ENCODE data around the gene DIO1. TPM values are rescaled to one million over a fixed set of nuclear protein-coding genes. Genes with fewer than 3 reads are reported as not detected.

The DIO1 gene
- total and polyA plus RNA-seq, 8 donors: not detected

DNA sequence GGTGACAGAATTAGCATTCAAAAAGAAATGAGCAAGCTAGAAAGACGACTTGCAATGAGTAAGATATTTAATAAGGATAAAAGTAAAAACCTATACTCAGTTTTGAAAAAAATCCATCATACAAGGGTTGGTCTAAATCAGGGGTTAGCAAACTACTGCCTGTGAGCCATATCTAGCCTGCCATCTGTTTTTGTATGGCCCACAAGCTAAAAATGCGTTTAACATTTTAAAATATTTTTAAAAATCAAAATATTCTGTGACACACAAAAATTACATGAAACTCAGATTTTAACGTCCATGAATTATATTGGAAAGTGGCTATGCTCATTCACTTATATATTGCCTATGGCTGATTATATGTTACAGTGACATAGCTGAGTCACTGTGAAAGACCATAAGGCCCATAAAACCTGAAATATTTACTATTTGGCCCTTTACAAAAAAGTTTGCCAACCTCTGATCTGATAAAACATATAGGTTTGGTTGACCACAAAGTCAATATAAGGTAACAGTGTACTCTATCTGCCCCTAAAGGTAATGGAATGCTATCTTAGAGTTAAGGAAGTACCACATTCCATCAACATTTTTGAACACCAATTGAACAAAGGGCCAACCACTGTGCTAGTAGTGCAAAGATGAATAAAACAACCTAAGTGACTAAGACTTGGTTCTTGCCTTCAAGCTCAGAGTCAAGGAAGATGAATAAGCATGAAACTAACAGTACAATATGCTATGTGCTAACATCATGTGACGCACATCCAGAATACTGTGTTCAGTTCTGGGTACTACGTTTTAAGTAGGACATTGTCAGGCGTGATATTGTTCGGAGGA lies 48.4 kb downstream of the DIO1 start:
- no peak overlapping the region for H3K27ac ChIP-seq
- no peak for TF ChIP-seq EP300 (IDR thresholded peaks at IDR 0.05)
- H3K27me3 ChIP-seq: no peaks in the 10 kb centered on the region
- H3K36me3 ChIP-seq: peaks cover 0 to 9% (median 0%) of the 10 kb centered on the region in 4 donors
- DNase-seq: peak in 1 of 2 donors; percentile 9
- peaks cover 14 to 77% (median 40%) of the 10 kb centered on the region in 4 donors for H3K4me1 ChIP-seq
- H3K4me3 ChIP-seq: no peak overlapping the region
- no peaks in the 10 kb centered on the region for H3K9me3 ChIP-seq
- WGBS, 5 donors: 56 to 70% (median 59%) methylated on average over 7 of the region's 7 CpGs
- intact Hi-C loops (cut with DNase I; ENCODE audit: low total_unique reads): no loop called here

DNA sequence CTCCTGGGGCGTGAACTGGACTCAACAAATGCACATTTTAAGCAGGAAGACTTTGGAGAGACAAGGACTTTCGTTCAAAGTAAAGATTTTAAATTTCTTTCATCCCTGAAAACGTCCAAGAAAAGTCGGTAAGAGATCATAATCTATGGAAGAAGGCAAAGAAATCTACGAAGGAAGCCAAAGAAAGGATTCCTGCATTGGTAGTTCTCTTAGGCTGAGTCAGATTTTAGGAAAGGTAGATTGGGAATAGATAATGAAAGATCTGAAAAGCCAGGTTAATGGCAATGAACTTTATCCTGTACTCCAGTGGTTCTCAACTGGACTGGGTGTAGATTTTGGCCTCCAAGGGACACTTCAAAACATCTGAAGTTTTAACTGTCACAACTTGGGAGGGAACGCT lies 49.1 kb downstream of the DIO1 start:
- H3K4me1 ChIP-seq: peaks cover 19 to 77% (median 47%) of the 10 kb centered on the region in 4 donors
- TF ChIP-seq, protein P1, sequence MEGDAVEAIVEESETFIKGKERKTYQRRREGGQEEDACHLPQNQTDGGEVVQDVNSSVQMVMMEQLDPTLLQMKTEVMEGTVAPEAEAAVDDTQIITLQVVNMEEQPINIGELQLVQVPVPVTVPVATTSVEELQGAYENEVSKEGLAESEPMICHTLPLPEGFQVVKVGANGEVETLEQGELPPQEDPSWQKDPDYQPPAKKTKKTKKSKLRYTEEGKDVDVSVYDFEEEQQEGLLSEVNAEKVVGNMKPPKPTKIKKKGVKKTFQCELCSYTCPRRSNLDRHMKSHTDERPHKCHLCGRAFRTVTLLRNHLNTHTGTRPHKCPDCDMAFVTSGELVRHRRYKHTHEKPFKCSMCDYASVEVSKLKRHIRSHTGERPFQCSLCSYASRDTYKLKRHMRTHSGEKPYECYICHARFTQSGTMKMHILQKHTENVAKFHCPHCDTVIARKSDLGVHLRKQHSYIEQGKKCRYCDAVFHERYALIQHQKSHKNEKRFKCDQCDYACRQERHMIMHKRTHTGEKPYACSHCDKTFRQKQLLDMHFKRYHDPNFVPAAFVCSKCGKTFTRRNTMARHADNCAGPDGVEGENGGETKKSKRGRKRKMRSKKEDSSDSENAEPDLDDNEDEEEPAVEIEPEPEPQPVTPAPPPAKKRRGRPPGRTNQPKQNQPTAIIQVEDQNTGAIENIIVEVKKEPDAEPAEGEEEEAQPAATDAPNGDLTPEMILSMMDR (IDR thresholded peaks at IDR 0.05): no peak
- TF ChIP-seq POLR2A (IDR thresholded peaks at IDR 0.05): no peak
- no peak for TF ChIP-seq POLR2AphosphoS5 (IDR thresholded peaks at IDR 0.05)
- TF ChIP-seq EP300 (IDR thresholded peaks at IDR 0.05): no peak
- no peak for DNase-seq
- 89 to 95% (median 91%) methylated on average over 6 of the region's 6 CpGs for WGBS, 5 donors
- H3K4me3 ChIP-seq: no peak overlapping the region
- H3K36me3 ChIP-seq: peaks cover 0 to 7% (median 0%) of the 10 kb centered on the region in 4 donors
- H3K9me3 ChIP-seq: no peaks in the 10 kb centered on the region
- intact Hi-C loops (cut with DNase I; ENCODE audit: low total_unique reads): no loop called here
- H3K27me3 ChIP-seq: no peaks in the 10 kb centered on the region
- no peak overlapping the region for H3K27ac ChIP-seq

DNA sequence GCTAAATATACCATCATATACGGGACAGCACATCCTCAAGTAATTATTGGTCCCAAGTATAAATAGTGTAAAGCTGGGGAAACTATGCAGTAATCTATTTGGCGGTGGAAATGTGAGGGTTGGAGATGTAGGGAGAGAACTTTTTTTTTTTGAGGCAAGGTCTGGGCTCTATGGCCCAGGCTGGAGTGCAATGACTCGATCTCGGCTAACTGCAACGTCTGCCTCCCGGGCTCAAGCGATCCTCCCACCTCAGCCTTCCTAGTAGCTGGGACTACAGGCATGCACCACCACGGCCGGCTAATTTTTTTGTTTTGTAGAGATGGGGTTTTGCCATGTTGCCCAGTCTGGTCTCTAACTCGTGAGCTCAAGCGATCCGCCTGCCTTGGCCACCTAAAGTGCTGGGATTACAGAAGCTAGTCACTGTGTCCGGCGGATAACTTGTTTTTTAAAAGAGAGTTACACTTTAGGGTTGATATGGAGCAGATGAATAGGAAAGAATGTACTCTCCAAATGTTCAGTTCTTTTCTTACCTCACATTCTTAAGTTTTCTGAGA lies 49.6 kb downstream of the DIO1 start:
- Histone ChIP-seq H3K27ac (no peak overlapping the region), H3K4me1 (peaks cover 19 to 77% (median 49%) of the 10 kb centered on the region in 4 donors), H3K36me3 (peaks cover 0 to 2% (median 0%) of the 10 kb centered on the region in 4 donors), H3K9me3 (no peaks in the 10 kb centered on the region), H3K27me3 (no peaks in the 10 kb centered on the region), H3K4me3 (no peak overlapping the region)
- WGBS, 5 donors: 90 to 98% (median 96%) methylated on average over 14 of the region's 14 CpGs
- intact Hi-C loops (cut with DNase I; ENCODE audit: low total_unique reads): no loop called here
- DNase-seq: no peak
- TF ChIP-seq, protein P1 (IDR thresholded peaks at IDR 0.05): no peak
- TF ChIP-seq POLR2AphosphoS5 (IDR thresholded peaks at IDR 0.05): no peak
- TF ChIP-seq EP300 (IDR thresholded peaks at IDR 0.05): no peak
- TF ChIP-seq POLR2A (IDR thresholded peaks at IDR 0.05): no peak

DNA sequence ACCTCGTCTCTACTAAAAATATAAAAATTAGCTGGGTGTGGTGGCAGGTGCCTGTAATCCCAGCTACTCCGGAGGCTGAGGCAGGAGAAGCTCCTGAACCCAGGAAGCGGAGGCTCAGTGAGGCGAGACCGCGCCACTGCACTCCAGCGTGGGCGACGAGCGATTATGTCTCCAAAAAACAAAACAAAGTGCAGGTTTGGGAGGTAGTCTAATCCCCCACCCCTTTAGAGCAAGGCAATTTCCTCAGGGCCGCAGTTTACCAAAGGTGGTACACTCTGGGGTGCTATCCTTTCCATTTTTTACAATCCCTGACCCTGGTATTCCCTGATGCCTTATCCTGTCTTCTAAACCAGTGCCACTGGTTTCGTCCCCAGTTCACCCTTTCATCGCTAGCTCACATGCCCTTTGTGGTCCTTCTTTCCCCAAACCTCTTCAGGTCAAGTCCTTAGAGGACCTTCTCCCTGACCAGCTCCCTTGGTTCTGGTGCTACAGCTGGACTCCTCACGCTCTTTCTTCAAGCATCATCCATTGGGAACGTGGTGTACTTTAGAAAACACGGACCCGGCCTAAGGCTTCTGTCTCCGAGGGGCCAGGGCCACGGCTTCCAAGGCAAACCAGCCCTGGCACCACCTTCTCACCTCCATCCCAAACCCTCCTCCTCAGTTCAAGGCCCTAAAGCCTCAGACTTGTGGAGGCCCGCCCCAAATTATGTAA lies 50.6 kb downstream of the DIO1 start:
- Histone ChIP-seq H3K36me3 (peaks cover 0 to under 1% (median 0%) of the 10 kb centered on the region in 4 donors), H3K9me3 (no peaks in the 10 kb centered on the region), H3K27me3 (no peaks in the 10 kb centered on the region), H3K4me3 (peak overlapping the region; percentile 77 to 92 (median 84)), H3K4me1 (peaks cover 19 to 79% (median 53%) of the 10 kb centered on the region in 4 donors), H3K27ac (peak overlapping the region in 4 of 5 donors; percentile 90 to 95 (median 92))
- DNase-seq: no peak
- TF ChIP-seq EP300 (IDR thresholded peaks at IDR 0.05): no peak
- intact Hi-C loops (cut with DNase I; ENCODE audit: low total_unique reads): loop anchor here (5.0 kb wide), 2 partner anchors 52 to 67 kb away; partner anchors contain the start of gene DIO1
- WGBS, 5 donors: 57 to 61% (median 60%) methylated on average over 20 of the region's 20 CpGs

DNA sequence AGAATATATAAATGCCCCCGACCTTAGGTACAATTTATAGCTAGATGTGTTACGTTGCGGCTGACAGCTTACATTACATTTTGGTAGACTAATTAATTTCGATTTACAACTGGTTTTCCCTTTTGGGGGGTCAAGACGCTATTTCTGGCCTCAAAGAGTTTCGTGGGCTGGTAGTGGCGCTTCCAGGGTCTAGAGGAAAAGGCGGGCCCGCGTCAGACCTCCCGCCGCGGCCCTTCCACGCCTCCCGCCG lies 51.1 kb downstream of the DIO1 start:
- 0 to 1% (median 0%) methylated on average over 15 to 16 of the region's 16 CpGs for WGBS, 5 donors
- no peaks in the 10 kb centered on the region for H3K27me3 ChIP-seq
- H3K9me3 ChIP-seq: no peaks in the 10 kb centered on the region
- peaks cover 19 to 79% (median 57%) of the 10 kb centered on the region in 4 donors for H3K4me1 ChIP-seq
- peak overlapping the region; percentile 77 to 92 (median 84) for H3K4me3 ChIP-seq
- H3K36me3 ChIP-seq: peaks cover 0 to 5% (median 0%) of the 10 kb centered on the region in 4 donors
- intact Hi-C loops (cut with DNase I; ENCODE audit: low total_unique reads): loop anchor here (5.0 kb wide), 2 partner anchors 53 to 68 kb away; partner anchors contain the start of gene DIO1
- DNase-seq: no peak
- TF ChIP-seq EP300 (IDR thresholded peaks at IDR 0.05): no peak
- no peak for TF ChIP-seq POLR2AphosphoS5 (IDR thresholded peaks at IDR 0.05)
- peak overlapping the region; percentile 90 to 99 (median 92) for H3K27ac ChIP-seq

All from stomach (tissue), 9 donors.